Chondrocyte (in vitro differentiated cells): ENCODE measurements around the gene NEO1. TPM values are rescaled to one million over a fixed set of nuclear protein-coding genes. Genes with fewer than 3 reads are reported as not detected.

Experiments
- DNase-seq: peaks from one replicate; pipeline ENCODE4 v3.0.0; 2021; ENCODE audit warnings: mixed read lengths, low spot score
- H3K27ac Mint-ChIP-seq: one replicate; pipeline ENCODE4 v1.8.0; 2021; ENCODE audit warnings: mild to moderate bottlenecking, moderate library complexity, mixed read lengths; ENCODE audit not compliant: unreplicated experiment
- H3K27me3 Mint-ChIP-seq: 2 replicates; pipeline ENCODE4 v1.8.0; 2021; ENCODE audit warnings: low read depth, mixed read lengths
- H3K36me3 Mint-ChIP-seq: 2 replicates; pipeline ENCODE4 v1.8.0; 2021; ENCODE audit warnings: low read depth, mixed read lengths
- H3K4me1 Mint-ChIP-seq: 2 replicates; pipeline ENCODE4 v1.8.0; 2021; ENCODE audit warnings: low read depth, mild to moderate bottlenecking, mixed read lengths
- H3K4me3 Mint-ChIP-seq: one replicate; pipeline ENCODE4 v1.8.0; 2021; ENCODE audit warnings: mild to moderate bottlenecking, moderate library complexity, mixed read lengths; ENCODE audit not compliant: unreplicated experiment
- H3K9me3 Mint-ChIP-seq: 2 replicates; pipeline ENCODE4 v1.8.0; 2021; ENCODE audit warnings: low read depth, mixed read lengths
- total RNA-seq: library from RNA; stranded (reverse); gene quantifications from 3 replicates; pipeline ENCODE4 v1.2.1, GENCODE V29; 2021
- TF ChIP-seq, protein P1 (sequence below): fragments of 200-600 bp; sonication (generic); IDR thresholded peaks from 2 replicates; pipeline ENCODE4 v1.5.0; 2021; ENCODE audit warnings: antibody characterized with exemption, mild to moderate bottlenecking, moderate library complexity

Gene NEO1
- total RNA-seq, 1 donor from 2014 or later = 42.1 TPM

GRCh38 chr15:73226093-73226814 is 174.0 kb downstream of the NEO1 start:
- no peak for DNase-seq
- peaks cover 10% of the 10 kb centered on the region for H3K36me3 Mint-ChIP-seq
- H3K9me3 Mint-ChIP-seq = peaks cover 24% of the 10 kb centered on the region
- H3K4me3 Mint-ChIP-seq = no peak overlapping the region
- H3K27ac Mint-ChIP-seq = no peak overlapping the region
- H3K4me1 Mint-ChIP-seq = peaks cover 7% of the 10 kb centered on the region
- TF ChIP-seq, protein P1, sequence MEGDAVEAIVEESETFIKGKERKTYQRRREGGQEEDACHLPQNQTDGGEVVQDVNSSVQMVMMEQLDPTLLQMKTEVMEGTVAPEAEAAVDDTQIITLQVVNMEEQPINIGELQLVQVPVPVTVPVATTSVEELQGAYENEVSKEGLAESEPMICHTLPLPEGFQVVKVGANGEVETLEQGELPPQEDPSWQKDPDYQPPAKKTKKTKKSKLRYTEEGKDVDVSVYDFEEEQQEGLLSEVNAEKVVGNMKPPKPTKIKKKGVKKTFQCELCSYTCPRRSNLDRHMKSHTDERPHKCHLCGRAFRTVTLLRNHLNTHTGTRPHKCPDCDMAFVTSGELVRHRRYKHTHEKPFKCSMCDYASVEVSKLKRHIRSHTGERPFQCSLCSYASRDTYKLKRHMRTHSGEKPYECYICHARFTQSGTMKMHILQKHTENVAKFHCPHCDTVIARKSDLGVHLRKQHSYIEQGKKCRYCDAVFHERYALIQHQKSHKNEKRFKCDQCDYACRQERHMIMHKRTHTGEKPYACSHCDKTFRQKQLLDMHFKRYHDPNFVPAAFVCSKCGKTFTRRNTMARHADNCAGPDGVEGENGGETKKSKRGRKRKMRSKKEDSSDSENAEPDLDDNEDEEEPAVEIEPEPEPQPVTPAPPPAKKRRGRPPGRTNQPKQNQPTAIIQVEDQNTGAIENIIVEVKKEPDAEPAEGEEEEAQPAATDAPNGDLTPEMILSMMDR = no peak
- no peaks in the 10 kb centered on the region for H3K27me3 Mint-ChIP-seq

DNA sequence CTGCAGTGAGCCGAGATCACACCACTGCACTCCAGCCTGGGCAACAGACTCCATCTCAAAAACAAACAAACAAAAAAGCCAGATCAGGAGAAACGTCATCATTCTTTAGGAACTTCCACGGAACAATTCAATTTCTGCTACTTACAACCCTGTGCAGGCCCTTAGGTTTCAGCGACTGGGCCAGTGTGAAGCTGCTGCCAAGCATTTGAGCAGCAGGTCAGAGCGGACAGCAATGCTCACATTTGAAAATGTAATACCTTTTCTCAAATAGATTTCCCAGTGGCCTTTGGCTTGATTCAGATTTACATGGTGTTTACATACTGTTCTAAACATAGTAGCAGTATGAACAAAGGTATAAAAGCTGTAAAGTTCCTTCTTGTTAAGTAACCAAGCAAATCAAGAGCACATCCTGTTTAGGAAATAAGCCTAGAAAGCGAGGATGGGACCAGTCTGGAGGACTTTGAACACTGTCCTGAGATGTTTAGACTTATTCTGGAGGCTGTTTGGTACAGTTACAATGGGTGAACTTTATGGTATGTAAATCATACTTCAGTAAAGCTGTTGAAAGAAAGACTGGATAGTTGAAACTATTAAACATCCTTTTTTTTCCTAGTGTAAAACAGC is 175.3 kb downstream of the NEO1 start:
- Mint-ChIP-seq H3K27ac (no peak overlapping the region), H3K27me3 (no peaks in the 10 kb centered on the region), H3K9me3 (peaks cover 24% of the 10 kb centered on the region), H3K36me3 (peaks cover 11% of the 10 kb centered on the region), H3K4me1 (peaks cover 13% of the 10 kb centered on the region), H3K4me3 (no peak overlapping the region)
- TF ChIP-seq, protein P1 = no peak
- DNase-seq = no peak

- peaks cover 13% of the 10 kb centered on the region for H3K4me1 Mint-ChIP-seq
- no peaks in the 10 kb centered on the region for H3K27me3 Mint-ChIP-seq
- H3K36me3 Mint-ChIP-seq = peaks cover 11% of the 10 kb centered on the region
Observed at GRCh38 chr15:73228128-73228646, 175.9 kb downstream of the NEO1 start.

DNA sequence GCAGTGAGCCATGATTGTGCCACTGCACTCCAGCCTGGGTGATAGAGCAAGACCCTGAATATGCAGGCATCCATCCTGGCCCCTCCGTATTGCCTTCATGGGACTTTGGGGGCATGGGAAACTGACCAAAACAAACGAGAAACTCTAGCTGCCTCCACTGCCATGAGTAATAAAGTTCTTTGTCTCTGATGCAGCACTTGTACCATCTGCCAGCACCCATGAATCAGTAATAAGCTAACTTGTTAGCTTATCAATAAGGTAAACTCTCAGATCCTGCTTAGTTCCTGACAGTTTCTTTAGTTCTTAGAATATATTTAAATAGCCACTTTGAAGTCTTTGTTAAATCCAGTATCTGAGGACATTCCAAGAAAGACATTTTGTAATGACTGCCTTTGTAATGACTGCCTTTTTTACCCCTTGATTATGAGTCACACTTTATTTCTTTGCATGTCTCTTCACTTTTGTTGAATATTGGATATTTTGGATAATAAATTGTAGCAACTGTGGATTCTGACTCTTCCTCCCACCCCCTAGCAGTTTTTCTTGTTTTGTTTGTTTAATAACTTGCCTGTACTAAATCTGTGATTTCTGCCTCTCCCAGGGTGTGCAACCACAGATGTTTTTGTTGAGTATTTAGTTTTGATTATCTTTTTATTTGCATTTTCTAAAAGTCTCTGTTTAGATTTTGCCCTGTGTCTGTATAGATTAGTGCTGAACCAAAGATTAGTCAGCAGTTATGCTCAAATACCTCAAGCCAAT is 179.6 kb downstream of the NEO1 start:
- Mint-ChIP-seq H3K9me3 (peaks cover 8% of the 10 kb centered on the region), H3K27ac (no peak overlapping the region), H3K36me3 (peaks cover 12% of the 10 kb centered on the region), H3K27me3 (no peaks in the 10 kb centered on the region), H3K4me1 (peaks cover 7% of the 10 kb centered on the region), H3K4me3 (no peak overlapping the region)
- TF ChIP-seq, protein P1 = no peak
- no peak for DNase-seq

More at GRCh38 chr15:73228128-73228646, 175.9 kb downstream of the NEO1 start:
- no peak for DNase-seq
- TF ChIP-seq, protein P1 = no peak
- no peak overlapping the region for H3K27ac Mint-ChIP-seq
- no peak overlapping the region for H3K4me3 Mint-ChIP-seq
- H3K9me3 Mint-ChIP-seq = peaks cover 20% of the 10 kb centered on the region

- Mint-ChIP-seq H3K4me3 (no peak overlapping the region), H3K36me3 (peaks cover 12% of the 10 kb centered on the region), H3K4me1 (peaks cover 11% of the 10 kb centered on the region), H3K27ac (no peak overlapping the region), H3K27me3 (no peaks in the 10 kb centered on the region), H3K9me3 (peaks cover 8% of the 10 kb centered on the region)
- DNase-seq = no peak
- TF ChIP-seq, protein P1 = no peak
Observed at GRCh38 chr15:73232776-73233175, 180.5 kb downstream of the NEO1 start.
